NCI-H1417 (cell line): Measurements from ENCODE around the gene ENG.
"Not testable (repeated sequence)": the region's sequence is repeated elsewhere in the genome, so short reads cannot be mapped to it uniquely, and the experiment has no call there.

Experiments used
- DNase-seq, 3 experiments: peaks; one replicate each; lab custom pipeline; 2025; lab: John Stamatoyannopoulos, UW

The ENG gene

DNA sequence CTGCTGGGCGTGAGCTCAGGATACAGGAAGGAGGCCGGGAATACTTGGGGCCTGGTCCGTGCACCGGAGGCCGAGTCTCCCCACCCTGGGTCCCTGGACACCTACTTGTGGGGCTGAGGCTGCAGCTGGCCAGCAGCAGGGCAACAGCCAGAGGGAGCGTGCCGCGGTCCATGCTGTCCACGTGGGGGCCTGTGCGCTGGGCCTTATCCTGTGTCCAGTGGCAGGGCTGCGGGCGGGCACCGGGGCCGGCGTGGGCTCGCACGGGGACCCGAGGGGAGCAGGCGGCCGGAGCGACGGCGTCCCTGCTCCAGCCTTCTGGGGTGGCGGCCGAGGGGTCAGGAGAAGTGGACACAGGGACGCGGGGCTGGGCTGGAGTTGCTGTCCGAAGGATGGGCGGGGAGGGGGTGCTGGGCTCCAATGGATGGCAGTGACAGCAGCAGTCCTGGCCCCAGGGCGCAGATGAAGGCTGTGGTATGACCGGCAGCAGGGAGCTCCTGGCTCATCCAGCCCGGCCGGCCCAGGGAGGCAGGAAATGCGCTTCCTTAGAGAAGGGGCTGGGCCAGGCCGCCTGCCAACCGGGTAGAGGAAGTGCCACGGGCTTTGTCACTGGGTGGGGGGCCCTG is at the start of gene ENG:
Gene ENG, minus strand, starts transcription at position 475 of the 623 bp plus-strand sequence. Its CDS starts 303 bp downstream, at position 172.
- no peak for DNase-seq

- no peak for DNase-seq
Observed at GRCh38 chr9:127903557-127904475, 49.4 kb upstream of the ENG start.

DNA sequence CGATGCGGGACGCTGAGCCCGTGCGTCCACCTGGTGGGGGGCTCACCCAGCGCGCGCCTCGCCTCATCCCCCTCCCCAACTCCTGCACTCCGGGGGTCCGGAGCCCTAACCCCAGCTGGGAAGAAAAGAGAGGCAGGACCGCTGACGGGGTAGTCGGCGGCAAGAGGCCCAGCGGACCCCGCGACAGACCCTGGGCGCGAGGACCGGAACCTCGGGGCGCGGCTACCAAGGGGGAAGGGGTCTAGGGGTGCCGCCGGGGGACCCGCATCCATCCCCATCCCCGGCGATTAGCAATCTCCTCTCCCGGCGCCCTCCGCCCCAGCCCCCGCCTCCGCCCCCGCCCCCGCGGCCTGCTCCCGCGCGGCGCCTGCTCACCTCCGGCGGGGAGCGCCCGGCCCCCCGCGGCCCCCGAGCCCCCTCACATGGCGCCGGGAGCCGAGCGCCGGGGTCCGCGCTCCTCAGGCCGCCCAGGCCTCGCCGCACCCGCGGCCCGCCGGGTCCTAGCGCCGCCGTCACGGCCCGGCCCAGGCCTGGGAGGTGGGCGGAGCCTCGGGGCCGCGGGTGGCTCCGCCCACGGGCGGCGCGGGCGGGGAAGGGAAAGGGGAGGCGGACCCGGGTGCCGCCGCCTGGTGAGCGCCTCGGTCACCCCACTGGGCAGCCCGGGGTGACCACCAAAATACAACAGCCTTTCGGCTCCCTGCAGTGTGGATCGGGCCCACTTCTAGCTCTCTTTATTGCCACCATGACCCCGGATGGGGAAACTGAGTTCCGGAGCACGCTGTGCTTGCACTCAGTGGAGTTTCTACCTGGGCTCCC is 44.9 kb upstream of the ENG start, which contains the start of gene ST6GALNAC6:
Gene ST6GALNAC6, minus strand, starts transcription at position 476 of the 816 bp plus-strand sequence. CDS start 1,622 bp downstream, outside the sequence.
- peak; percentile 63 to 84 (median 75) for DNase-seq

DNA sequence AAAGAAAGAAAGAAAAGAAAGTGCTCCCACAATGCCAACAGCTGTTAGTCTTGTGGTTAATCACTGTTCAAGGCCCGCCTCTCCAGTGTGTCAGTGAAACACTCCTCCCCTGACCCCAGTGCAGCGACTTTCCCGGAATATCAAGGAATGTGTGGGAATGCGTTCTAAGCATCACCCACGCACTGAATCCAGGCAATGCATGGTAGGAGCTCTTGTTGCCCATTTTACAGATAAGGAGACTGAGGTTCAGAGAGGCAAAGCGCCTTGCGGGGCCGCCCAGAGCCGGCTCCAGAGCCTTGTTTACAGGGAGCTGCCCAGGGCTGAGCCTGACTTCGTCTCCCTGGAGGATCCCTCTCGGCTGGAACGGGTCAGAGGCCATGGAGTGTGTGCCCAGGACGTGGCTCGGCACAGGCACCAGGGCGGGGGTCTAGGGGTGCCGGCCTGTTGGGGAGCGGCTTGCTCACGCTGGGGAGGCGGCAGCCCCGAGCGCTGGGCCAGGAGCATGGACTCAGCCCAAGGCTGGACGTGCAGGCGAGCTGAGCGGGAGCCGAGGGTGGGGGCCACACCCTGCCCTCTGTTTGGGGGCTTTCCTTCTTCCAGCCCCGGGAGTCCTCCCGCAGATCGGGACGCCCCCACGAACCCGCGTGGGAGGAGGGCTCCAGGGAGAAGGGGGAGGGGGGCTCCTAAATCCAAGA is 44.1 kb upstream of the ENG start:
- peak in 1 of 3 experiments; percentile 48 for DNase-seq

DNA sequence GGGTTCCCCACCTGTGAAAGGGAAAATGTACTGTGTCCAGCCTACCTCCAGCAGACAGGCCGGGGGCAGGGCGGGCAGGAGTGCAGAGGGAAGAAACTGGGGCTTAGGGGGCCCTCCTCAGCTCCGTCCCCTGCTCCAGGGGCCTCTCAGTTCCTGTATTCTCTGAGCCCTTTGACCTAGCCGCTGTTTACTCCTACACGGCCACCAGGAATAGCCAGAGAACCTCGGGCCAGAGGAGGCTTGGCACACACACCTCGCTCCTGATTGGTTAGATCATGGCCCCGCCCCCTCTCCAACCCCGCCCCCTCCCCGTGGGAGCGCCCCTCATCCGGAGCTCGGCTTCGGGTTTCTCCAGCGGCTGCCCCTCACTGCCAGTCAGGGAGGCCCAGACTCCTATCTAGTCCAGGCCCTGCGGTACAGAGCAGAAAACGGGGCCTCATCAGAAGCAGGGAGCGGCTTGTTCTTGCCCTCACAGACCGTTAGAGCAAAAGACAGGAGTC is 42.8 kb upstream of the ENG start:
- no peak for DNase-seq

DNA sequence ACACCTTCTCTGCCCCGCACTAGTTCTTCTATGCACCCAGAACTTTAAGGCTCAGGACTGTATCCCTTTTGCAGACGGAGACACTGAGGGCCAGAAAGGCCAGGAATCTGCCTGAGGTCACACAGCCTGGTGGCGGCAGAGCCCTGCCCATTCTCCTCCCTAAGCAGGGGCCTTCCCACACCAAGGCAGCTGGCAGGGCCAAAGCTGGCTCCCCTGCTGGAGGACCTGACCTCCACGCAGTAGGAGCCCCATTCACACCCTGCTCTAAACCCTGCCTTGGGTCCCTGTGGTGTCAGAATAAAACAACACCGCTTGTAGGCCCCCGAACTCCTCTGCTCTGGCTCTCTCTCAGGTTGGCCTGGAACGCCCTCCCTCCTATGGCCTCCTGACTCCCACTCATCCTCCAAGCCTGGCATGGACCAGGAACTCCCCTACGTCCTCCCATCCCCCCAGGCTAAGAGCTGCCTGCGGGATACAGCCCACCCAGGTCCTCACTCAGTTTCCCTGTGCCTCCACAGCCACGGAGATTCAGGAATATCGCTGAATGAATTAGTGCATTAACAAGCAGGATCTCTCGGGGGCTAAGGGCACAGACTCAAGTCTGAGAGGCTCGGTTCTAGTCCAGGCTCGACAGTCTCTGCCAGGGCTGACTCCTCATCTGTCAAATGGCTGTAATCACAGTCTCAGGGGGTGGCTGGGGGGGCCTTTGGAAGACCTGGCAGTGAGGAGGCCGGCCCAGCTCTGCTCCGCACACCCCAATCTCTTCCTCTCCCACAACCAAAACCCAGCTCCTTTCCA is 42.1 kb upstream of the ENG start:
- DNase-seq, result no peak

- no peak for DNase-seq
Observed at GRCh38 chr9:127895811-127896210, 41.4 kb upstream of the ENG start.

GRCh38 chr9:127893392-127893791 is 38.9 kb upstream of the ENG start:
- DNase-seq, result no peak

DNA sequence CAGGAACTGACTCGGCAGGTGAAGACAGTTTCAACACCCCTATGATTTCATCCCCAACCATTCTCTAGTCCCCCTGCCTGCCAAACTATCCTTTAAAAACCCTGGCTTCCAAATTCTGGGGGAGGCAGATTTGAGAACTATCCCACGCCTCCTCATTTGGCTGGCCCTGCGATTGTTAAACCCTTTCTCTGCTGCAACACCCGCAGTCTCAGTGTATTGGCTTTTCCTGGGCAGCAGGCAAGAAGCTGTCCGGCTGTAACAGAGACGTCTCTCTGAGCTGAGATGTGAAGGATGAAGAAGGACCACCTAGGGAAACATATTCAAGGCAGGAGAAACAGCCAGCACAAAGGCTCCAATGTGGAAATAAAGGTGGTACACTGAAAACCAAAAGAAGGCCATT is 38.4 kb upstream of the ENG start:
- no peak for DNase-seq

DNA sequence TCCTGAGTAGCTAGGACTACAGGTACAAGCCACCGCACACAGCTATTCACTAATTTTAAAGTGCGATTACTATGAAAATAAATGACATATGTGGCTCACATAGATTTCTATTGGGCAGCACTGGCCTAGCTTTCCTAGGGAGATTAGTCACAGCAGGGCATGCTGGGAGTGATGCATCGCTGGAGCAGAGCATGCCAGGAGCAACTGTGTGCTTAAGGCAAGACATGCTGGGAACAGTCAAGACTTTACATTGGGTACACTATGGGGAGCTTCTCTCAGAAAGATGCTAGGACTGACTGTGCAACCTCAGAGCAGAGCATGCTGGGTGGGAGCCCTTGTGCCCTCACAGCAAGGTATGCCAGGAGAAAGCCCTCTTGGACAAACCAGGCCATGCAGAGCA is 35.6 kb upstream of the ENG start:
- no peak for DNase-seq

DNA sequence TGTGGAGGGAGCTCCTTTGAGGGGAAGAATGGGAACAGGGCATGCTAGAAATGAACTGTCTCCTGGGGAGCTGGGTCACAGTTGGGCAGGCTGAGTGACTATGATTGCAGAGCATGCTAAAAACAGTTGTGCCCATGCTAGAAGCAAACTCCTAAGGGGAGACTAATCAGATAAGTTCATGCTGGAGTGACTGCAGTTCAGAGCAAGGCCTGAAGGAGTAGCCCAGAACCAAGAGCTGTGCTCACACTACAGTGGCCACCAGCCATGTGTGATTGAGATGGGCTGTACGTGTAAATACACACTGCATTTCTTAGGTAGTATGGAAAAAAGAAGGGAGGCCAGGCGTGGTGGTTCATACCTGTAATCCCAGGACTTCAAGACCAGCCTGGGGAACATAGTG is 33.3 kb upstream of the ENG start:
- no peak for DNase-seq

GRCh38 chr9:127886401-127886972 is 32.0 kb upstream of the ENG start:
- no peak for DNase-seq

DNA sequence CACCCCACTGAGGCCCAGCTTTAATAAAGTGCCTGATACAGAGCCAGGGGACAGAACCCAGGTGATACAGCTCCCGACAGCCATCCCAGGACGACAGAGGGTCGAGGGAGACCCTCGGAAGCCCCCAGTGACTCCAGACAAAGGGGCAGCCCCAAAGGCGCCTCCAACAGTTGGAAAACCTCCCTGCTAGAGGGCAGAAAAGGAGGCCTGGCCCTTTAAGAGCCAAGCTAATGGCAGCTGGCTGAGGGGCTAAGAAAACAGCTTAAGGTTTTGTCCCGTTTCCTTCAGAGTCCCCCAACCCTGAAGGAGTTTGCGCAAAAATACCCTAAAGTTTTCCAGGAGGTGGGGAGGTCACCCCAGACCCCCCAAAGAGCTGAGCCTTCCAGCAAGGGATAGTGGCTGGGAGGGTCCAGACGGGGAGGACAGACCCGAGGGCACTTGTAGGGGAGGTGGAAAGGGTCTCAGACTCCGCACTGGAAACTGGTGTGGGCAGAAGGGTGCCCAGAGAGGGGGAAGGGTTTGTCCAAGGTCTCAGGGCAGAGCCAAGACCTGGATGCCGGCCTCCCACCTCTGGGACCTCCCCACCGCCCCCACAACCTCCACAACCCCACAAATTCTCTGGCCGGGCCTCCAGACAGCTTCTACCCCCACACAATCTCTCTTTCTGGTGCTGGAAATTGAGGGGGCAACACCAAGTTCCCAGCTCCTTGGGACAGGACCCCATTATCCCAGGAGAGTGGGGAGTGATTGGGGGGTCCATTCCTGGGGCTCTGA is 31.2 kb upstream of the ENG start:
- DNase-seq, result no peak

GRCh38 chr9:127884976-127885490 is 30.6 kb upstream of the ENG start:
- no peak for DNase-seq

GRCh38 chr9:127884427-127884911 is 30.0 kb upstream of the ENG start:
- DNase-seq, result peak in 2 of 3 experiments; percentile 55 to 58

DNA sequence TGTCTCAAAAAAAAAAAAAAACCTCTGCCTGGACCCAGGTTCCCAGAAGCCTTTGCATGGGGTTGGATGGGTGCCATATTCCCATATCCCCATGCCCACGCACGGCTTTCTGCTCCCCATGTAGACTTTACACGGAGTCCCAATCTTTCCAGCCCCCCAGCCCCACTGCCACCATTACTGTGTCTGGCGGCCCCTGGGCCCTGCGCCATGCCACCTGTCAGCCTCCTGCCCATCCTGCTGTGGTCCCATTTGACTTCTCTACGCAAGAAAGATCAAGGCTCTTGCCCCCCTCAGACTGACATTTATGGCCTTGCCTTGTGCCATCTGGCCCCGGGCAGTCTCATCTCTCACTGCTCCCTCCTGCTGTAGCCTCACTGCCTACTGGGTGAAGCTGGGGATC is 29.5 kb upstream of the ENG start:
- DNase-seq, result no peak

GRCh38 chr9:127881715-127882114 is 27.3 kb upstream of the ENG start:
- DNase-seq, result not testable (repeated sequence)

- DNase-seq, result no peak
Observed at GRCh38 chr9:127880143-127880542, 25.7 kb upstream of the ENG start.
